Endometrial microvascular endothelial cells (primary cell): Measurements from ENCODE around the gene CPT1B. TPM values are rescaled to one million over a fixed set of nuclear protein-coding genes. Genes with fewer than 3 reads are reported as not detected.
"Not testable (repeated sequence)": the region's sequence is repeated elsewhere in the genome, so short reads cannot be mapped to it uniquely, and the experiment has no call there.

ENCODE experiments used
- in situ Hi-C: cut with HindIII; loops from 2 replicates; pipeline ENCODE4 v1.10.0; 2017; ENCODE audit warnings: low sequenced_read_pairs, low pct_unique_long_range_greater_than_20kb; ENCODE audit errors: inconsistent ontology term
- total RNA-seq: library from RNA; depleted of rRNA; stranded (reverse); fragments of >200 nt; gene quantifications from one replicate; pipeline ENCODE4 v1.2.3, GENCODE V29; 2015; ENCODE audit errors: inconsistent ontology term

Gene CPT1B
- total RNA-seq, 1 donor from 2014 or later, result 3.2 TPM

- in situ Hi-C loops, result no loop called here
Observed at GRCh38 chr22:50524676-50525103, 53.5 kb downstream of the CPT1B start.

- in situ Hi-C loops, result no loop called here
Observed at GRCh38 chr22:50523806-50524675, 54.2 kb downstream of the CPT1B start.

GRCh38 chr22:50523458-50523805, 54.8 kb downstream of the CPT1B start:
- in situ Hi-C loops, result no loop called here

GRCh38 chr22:50522806-50523438, 55.3 kb downstream of the CPT1B start:
- in situ Hi-C loops, result no loop called here

GRCh38 chr22:50522208-50522805, 55.9 kb downstream of the CPT1B start:
- in situ Hi-C loops, result no loop called here

GRCh38 chr22:50521710-50522109, 56.5 kb downstream of the CPT1B start:
- in situ Hi-C loops, result no loop called here

- in situ Hi-C loops, result no loop called here
Observed at GRCh38 chr22:50520826-50521453, 57.3 kb downstream of the CPT1B start.

GRCh38 chr22:50520184-50520583, 58.0 kb downstream of the CPT1B start:
- in situ Hi-C loops, result not testable (repeated sequence)

- in situ Hi-C loops, result no loop called here
Observed at GRCh38 chr22:50519151-50519550, 59.1 kb downstream of the CPT1B start.

Other genes with a start within 250 kb of the CPT1B start
- gene PPP6R2, start 235.1 kb downstream of the CPT1B start, total RNA-seq, result 35.0 TPM
- 53.1 TPM for gene SBF1, start 103.4 kb downstream of the CPT1B start, total RNA-seq
- under 0.01 TPM for gene ADM2, start 96.9 kb downstream of the CPT1B start, total RNA-seq
- not detected for gene MIOX, start 91.6 kb downstream of the CPT1B start, total RNA-seq
- gene LMF2, start 70.7 kb downstream of the CPT1B start, total RNA-seq, result 73.8 TPM
- 53.9 TPM for gene NCAPH2, start 70.2 kb downstream of the CPT1B start, total RNA-seq
- 1.1 TPM for gene SCO2, start 52.8 kb downstream of the CPT1B start, total RNA-seq
- gene TYMP, start 48.4 kb downstream of the CPT1B start, total RNA-seq, result 16.1 TPM
- gene KLHDC7B, start 32.5 kb downstream of the CPT1B start, total RNA-seq, result not detected
- not detected for gene SYCE3, start 15.5 kb downstream of the CPT1B start, total RNA-seq
- gene CHKB, start 4.4 kb upstream of the CPT1B start, total RNA-seq, result 41.0 TPM
- gene MAPK8IP2, start 22.4 kb upstream of the CPT1B start, total RNA-seq, result 0.93 TPM
- gene ARSA, start 49.7 kb upstream of the CPT1B start, total RNA-seq, result 55.8 TPM
- gene SHANK3, start 94.4 kb upstream of the CPT1B start, total RNA-seq, result 22.2 TPM
- gene ACR, start 159.8 kb upstream of the CPT1B start, total RNA-seq, result 0.65 TPM
- 9.9 TPM for gene RABL2B, start 205.2 kb upstream of the CPT1B start, total RNA-seq